ENCODE measurements around the gene MAP2K3.

MAP2K3 gene

DNA sequence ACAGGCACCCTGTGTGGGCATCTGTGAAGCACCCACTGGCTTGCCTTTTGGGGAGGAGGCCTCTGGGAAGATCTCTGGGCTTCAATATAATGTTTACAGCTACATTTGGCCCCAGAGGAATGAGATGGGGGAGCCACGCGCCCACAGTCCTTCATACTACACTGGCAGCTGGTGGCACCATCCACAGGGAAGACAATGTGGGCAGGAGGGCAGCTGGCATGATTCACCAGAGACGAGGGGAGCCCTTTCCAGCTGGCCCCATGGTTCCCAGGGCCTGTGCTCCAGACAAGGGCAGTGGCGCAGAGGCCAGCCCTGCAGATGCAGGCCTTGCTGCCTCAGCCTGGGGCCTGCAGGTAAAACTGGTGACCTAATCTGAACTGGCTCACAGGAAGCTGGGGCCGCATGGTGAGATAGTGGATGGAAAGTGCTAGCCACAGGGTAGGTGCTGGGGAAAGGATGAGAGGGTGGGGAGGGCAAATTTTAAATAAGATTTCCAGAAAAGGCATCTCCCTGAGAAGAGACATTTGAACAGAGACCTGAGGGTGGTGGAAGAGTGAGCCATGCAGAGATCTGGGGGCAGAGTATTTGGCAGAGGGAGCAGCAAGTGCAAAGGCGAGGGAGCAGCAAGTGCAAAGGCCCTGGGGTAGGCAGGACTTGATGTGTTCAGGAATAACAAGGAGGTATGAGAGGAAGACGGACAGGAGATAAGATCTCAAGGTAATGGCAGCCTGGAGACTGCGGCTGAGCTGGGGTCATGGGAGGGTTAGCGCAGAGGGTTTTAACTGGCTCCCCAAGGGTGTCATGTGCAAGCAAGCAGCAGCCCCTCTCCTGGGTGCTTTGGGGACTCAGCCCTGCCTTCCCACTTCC is 79.5 kb downstream of the MAP2K3 start:
- no CpG with 5 or more reads among the region's 9 CpGs for WGBS (ENCODE audit: insufficient coverage, insufficient read length)
- Histone ChIP-seq H3K4me1 (ENCODE audit: control insufficient read depth, insufficient read depth, low read length) (peaks cover 4% of the 10 kb centered on the region), H3K27me3 (ENCODE audit: control insufficient read depth, insufficient read depth, low read length) (no peaks in the 10 kb centered on the region), H3K4me3 (ENCODE audit: low read length) (no peak overlapping the region), H3K27ac (ENCODE audit: low read length) (no peak overlapping the region), H3K36me3 (ENCODE audit: control insufficient read depth, insufficient read depth, low read length) (no peaks in the 10 kb centered on the region), H3K9me3 (ENCODE audit: control insufficient read depth, insufficient read depth, low read length) (no peaks in the 10 kb centered on the region)
- no peak for DNase-seq (ENCODE audit: low read depth, low spot score)
